Skeletal muscle tissue (tissue), 4 donors: ENCODE results near the gene PRTN3. TPM values are rescaled to one million over a fixed set of nuclear protein-coding genes. Genes with fewer than 3 reads are reported as not detected.

Experiments used
- H3K27ac ChIP-seq: one replicate; pipeline ENCODE4 v1.7.0; 2013; ENCODE audit warnings: mild to moderate bottlenecking, low read depth, low read length, inconsistent platforms
- H3K27me3 ChIP-seq, 3 donors: one replicate each; pipeline ENCODE4 v1.7.0; 2013; ENCODE audit warnings: low read length in 3 of 3; ENCODE audit not compliant: control insufficient read depth in 3 of 3, insufficient read depth in 3 of 3
- H3K36me3 ChIP-seq, 3 donors: one replicate each; pipeline ENCODE4 v1.7.0; 2013; ENCODE audit warnings: low read length in 3 of 3; ENCODE audit not compliant: control insufficient read depth in 3 of 3, insufficient read depth in 3 of 3
- H3K4me1 ChIP-seq, 3 donors: one replicate each; pipeline ENCODE4 v1.7.0; 2013; ENCODE audit warnings: low read length in 3 of 3, mild to moderate bottlenecking in 3 of 3; ENCODE audit not compliant: control insufficient read depth in 3 of 3, insufficient read depth in 3 of 3
- H3K4me3 ChIP-seq, 3 donors: one replicate each; pipeline ENCODE4 v1.7.0; 2013; ENCODE audit warnings: low read length in 3 of 3
- H3K9ac ChIP-seq, 3 donors: one replicate each; pipeline ENCODE4 v1.7.0; 2013; ENCODE audit warnings: low read length in 3 of 3, mild to moderate bottlenecking in 3 of 3, moderate library complexity in 2 of 3, low read depth in 1 of 3
- H3K9me3 ChIP-seq, 3 donors: one replicate each; pipeline ENCODE4 v1.7.0; 2013; ENCODE audit warnings: low read length in 3 of 3; ENCODE audit not compliant: control insufficient read depth in 3 of 3
- total RNA-seq: library from RNA; depleted of rRNA; stranded (reverse); fragments of >200 nt; gene quantifications from one replicate; pipeline ENCODE4 v1.2.3, GENCODE V29; 2014
- donor health status: Osteomylitis.

Gene PRTN3
- total RNA-seq, 1 donor from 2014 or later: 4.7 TPM

DNA sequence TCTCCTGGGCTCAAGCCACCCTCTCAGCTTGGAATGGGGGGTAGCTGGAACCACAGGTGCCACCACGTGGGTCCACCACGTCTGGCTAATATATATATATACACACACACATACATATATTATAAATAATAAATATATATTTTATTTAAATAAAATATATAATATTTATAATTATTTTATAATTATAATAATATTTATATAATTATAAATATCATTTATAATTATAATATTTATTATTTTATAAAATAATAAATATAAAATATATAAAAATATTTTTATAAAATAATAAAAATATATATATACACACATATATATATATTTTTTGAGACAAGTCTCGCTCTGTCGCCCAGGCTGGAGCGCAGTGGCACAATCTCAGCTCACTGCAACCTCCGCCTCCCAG is 13.8 kb downstream of the PRTN3 start:
- Histone ChIP-seq H3K27me3 (peaks cover 36 to 55% (median 41%) of the 10 kb centered on the region in 3 donors), H3K9me3 (no peaks in the 10 kb centered on the region), H3K36me3 (no peaks in the 10 kb centered on the region)

DNA sequence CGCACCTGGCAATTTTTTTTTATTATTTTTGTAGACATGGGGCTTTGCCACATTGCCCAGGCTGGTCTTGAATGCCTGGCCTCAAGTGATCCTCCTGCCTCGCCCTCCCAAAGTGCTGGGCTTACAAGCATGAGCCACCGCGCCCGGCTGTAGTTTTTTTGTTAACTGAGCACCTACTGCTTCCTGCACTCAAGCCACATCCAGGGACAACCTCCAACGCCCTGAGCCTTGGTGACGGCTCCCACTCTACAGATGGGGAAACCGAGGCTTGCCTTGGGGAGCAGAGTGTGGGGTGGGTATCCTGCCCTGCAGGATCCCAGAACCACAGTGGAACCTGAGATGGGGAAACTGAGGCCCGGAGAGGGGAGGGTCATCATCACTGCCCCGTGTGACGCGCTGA is 14.3 kb downstream of the PRTN3 start:
- H3K4me3 ChIP-seq: no peak overlapping the region
- no peaks in the 10 kb centered on the region for H3K36me3 ChIP-seq
- no peak overlapping the region for H3K27ac ChIP-seq
- H3K4me1 ChIP-seq: peaks cover 10 to 13% (median 12%) of the 10 kb centered on the region in 3 donors
- H3K27me3 ChIP-seq: peaks cover 37 to 57% (median 43%) of the 10 kb centered on the region in 3 donors
- no peaks in the 10 kb centered on the region for H3K9me3 ChIP-seq
- no peak overlapping the region for H3K9ac ChIP-seq

More for the DNA sequence above, 13.8 kb downstream of the PRTN3 start:
- H3K4me3 ChIP-seq: no peak overlapping the region
- H3K27ac ChIP-seq: no peak overlapping the region
- peaks cover 10 to 13% (median 12%) of the 10 kb centered on the region in 3 donors for H3K4me1 ChIP-seq
- H3K9ac ChIP-seq: no peak overlapping the region

DNA sequence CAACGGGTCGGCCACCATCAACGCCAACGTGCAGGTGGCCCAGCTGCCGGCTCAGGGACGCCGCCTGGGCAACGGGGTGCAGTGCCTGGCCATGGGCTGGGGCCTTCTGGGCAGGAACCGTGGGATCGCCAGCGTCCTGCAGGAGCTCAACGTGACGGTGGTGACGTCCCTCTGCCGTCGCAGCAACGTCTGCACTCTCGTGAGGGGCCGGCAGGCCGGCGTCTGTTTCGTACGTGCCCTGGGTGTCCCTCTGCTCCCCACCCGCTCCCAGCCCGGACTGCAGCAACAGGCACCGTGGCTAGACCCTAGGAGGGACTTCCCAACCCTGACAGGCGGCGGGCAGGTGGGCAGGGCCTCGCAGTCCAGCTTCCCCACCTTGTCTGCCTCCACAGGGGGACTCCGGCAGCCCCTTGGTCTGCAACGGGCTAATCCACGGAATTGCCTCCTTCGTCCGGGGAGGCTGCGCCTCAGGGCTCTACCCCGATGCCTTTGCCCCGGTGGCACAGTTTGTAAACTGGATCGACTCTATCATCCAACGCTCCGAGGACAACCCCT is 14.8 kb downstream of the PRTN3 start:
- Histone ChIP-seq H3K4me3 (no peak overlapping the region), H3K36me3 (no peaks in the 10 kb centered on the region), H3K9ac (no peak overlapping the region), H3K9me3 (no peaks in the 10 kb centered on the region), H3K4me1 (peaks cover 6 to 10% (median 9%) of the 10 kb centered on the region in 3 donors), H3K27me3 (peaks cover 37 to 57% (median 42%) of the 10 kb centered on the region in 3 donors), H3K27ac (no peak overlapping the region)

DNA sequence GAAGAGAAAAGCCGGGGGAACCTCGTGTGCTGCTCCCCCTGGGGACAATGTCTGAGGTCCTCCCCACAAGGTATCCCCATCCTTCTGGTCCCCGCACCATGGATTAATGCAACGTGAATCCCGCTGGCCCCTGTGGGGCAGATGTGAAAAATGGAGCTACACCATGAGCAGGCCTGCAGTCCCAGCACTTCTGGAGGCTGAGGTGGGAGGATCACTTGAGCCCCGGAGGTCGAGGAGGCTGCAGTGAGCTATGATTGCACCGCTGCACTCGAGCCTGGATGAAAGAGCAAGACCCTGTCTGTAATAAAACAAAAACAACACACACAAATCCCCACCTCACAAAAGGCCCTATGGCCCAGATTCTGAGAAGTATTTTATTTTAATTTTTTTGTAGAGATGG is 17.5 kb downstream of the PRTN3 start:
- H3K36me3 ChIP-seq: no peaks in the 10 kb centered on the region
- no peak overlapping the region for H3K9ac ChIP-seq
- peaks cover 26 to 51% (median 38%) of the 10 kb centered on the region in 3 donors for H3K27me3 ChIP-seq
- no peak overlapping the region for H3K4me3 ChIP-seq
- H3K9me3 ChIP-seq: no peaks in the 10 kb centered on the region
- H3K27ac ChIP-seq: no peak overlapping the region
- H3K4me1 ChIP-seq: peaks cover 0 to 7% (median 5%) of the 10 kb centered on the region in 3 donors

DNA sequence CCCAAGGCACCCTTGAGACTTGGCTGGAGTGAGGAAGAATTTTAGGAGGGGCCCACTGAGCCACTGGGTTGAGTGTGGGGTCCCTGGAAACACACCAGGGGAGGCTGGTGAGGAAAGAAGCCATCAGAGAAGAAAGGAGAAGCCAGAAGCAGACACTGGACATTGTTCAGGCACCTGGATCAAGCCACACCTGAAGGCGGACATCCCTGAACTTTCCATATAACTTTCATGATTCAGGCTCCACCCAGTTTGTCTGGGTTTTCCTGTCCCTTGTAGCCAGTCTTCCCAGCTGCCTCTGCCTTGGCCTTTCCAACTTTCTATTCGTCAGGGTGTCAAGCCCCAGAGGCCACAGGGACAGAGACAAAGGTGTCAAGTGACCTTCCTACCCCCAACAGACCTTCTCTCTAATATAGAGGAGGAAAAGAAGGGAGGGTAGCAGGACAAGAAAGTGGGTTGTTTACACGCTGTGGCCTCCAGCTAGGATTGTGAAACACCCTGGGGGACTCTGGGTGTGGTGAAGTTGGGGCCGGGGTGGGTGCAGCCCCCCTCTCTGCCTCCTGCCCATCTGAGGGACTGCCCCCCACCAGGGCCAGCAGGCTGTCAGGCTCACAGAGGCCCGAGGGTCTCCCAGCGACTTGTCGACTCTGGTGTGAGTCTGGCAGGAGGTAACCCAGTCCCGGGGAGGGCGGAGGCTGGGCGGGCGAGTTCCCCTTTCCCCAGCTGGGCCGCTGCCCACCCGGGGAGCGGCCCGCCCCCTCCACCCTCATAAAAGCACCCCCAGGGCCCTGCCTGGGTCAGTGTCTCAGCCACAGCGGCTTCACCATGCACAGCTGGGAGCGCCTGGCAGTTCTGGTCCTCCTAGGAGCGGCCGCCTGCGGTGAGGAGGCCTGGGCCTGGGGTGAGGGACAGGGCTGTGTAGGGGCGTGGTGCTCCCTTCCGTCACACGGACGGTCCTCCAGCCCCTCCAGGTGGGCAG is 18.4 kb downstream of the PRTN3 start, which contains the start of gene CFD:
CFD (plus strand) TSS at position 797 of the 976 bp plus-strand sequence; CDS start at position 823, 26 bp downstream.
- peak within 1 kb of the TSS; percentile 55 for H3K27ac ChIP-seq
- no peaks in the 10 kb centered on the region for H3K36me3 ChIP-seq
- peaks cover 0 to 7% (median 7%) of the 10 kb centered on the region in 3 donors for H3K4me1 ChIP-seq
- peak within 1 kb of the TSS; percentile 52 to 59 (median 58) for H3K4me3 ChIP-seq
- H3K9ac ChIP-seq: peak within 1 kb of the TSS in 2 of 3 donors; percentile 23 to 42
- H3K9me3 ChIP-seq: no peaks in the 10 kb centered on the region
- peaks cover 26 to 51% (median 37%) of the 10 kb centered on the region in 3 donors for H3K27me3 ChIP-seq

DNA sequence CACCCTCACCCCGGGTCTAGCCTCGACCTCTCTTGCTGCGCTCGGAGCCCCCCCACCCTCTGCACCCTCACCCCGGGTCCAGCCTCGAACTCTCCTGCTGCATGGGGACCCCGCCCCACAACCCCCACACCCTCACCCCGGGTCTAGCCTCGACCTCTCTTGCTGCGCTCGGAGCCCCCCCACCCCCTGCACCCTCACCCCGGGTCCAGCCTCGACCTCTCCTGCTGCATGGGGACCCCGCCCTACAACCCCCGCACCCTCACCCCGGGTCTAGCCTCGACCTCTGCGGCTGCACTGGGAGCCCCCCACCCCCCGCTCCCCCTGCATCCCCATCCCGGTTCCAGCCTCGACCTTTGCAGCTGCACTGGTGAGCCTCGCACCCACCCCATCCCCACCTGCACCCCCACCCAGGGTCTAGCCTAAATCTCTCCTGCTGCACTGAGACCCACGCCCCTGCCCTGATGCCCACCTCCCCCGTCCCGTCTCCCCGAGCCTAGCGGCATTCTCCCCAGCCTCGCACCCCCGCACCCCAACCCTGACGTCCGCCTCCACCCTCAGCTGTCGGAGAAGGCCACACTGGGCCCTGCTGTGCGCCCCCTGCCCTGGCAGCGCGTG is 20.4 kb downstream of the PRTN3 start:
- peaks cover 0 to 7% (median 7%) of the 10 kb centered on the region in 3 donors for H3K4me1 ChIP-seq
- H3K27me3 ChIP-seq: peaks cover 15 to 36% (median 25%) of the 10 kb centered on the region in 3 donors
- no peaks in the 10 kb centered on the region for H3K9me3 ChIP-seq
- H3K9ac ChIP-seq: no peak overlapping the region
- no peaks in the 10 kb centered on the region for H3K36me3 ChIP-seq
- no peak overlapping the region for H3K4me3 ChIP-seq
- H3K27ac ChIP-seq: no peak overlapping the region

DNA sequence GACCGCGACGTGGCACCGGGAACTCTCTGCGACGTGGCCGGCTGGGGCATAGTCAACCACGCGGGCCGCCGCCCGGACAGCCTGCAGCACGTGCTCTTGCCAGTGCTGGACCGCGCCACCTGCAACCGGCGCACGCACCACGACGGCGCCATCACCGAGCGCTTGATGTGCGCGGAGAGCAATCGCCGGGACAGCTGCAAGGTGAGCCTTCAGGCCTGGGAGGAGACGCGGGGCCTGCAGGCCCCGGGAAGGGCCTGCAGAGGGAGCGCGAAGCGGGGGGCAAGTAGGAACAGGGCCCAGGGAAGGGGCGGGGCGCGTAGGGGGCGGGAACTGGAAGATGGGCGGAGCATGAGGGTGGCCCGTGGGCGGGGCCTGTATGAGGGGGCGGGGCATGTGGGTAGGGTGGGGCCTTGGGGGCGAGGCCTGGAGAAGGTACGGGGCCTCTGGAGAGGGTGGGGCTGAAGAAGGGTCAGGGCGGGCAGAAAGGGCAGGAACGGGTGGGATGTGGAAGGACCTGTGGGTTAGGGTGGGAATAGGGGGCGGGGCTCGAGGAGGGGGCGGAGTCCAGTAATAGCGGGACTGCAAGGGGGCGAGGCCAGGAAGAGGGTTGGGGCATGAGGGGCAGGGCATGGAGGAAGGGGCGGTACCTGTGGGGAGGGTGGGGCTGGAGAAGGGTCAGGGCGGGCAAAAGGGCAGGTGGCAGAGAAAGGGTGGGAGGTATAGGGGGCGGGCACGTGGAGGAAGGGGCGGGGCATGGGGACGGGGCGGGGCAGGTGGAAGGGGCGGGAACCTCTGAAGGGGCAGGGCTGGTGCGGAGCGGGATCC is 21.2 kb downstream of the PRTN3 start:
- no peak overlapping the region for H3K9ac ChIP-seq
- H3K9me3 ChIP-seq: no peaks in the 10 kb centered on the region
- H3K4me3 ChIP-seq: no peak overlapping the region
- H3K4me1 ChIP-seq: peaks cover 0 to 7% (median 7%) of the 10 kb centered on the region in 3 donors
- H3K27ac ChIP-seq: no peak overlapping the region
- no peaks in the 10 kb centered on the region for H3K36me3 ChIP-seq
- peaks cover 15 to 36% (median 25%) of the 10 kb centered on the region in 3 donors for H3K27me3 ChIP-seq

DNA sequence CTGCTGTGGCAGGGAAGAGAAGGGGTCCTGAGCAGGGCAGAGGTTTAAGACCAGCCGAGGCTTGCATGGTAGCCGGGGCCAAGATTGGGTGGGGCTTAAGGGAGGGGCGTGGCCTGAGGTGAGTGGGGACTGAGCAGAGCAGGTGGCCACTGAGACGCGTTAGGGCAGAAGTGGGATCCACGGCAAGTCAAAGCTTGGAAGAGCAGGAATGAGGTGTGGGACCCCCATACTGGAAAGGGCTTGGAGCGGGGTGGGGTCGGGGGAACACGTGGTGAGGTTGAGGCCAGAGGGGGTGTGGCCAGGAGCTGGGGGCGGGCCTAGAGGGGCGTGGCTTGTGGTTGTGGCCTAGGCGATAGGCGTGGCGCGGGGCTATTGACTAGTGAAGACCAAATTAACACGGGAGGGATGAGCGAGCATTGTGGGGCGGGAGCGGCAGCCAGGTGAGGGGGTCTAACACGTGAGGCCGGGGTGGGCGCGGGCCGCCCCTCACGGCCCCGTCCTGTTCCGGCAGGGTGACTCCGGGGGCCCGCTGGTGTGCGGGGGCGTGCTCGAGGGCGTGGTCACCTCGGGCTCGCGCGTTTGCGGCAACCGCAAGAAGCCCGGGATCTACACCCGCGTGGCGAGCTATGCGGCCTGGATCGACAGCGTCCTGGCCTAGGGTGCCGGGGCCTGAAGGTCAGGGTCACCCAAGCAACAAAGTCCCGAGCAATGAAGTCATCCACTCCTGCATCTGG is 21.9 kb downstream of the PRTN3 start:
- Histone ChIP-seq H3K27me3 (peaks cover 15 to 36% (median 25%) of the 10 kb centered on the region in 3 donors), H3K9me3 (no peaks in the 10 kb centered on the region), H3K4me3 (no peak overlapping the region), H3K36me3 (peaks cover 3 to 6% (median 5%) of the 10 kb centered on the region in 3 donors), H3K4me1 (peaks cover 0 to 7% (median 7%) of the 10 kb centered on the region in 3 donors), H3K27ac (no peak overlapping the region), H3K9ac (no peak overlapping the region)

DNA sequence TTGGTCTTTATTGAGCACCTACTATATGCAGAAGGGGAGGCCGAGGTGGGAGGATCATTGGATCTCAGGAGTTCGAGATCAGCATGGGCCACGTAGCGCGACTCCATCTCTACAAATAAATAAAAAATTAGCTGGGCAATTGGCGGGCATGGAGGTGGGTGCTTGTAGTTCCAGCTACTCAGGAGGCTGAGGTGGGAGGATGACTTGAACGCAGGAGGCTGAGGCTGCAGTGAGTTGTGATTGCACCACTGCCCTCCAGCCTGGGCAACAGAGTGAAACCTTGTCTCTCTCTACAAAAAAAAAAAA is 22.5 kb downstream of the PRTN3 start:
- no peak overlapping the region for H3K27ac ChIP-seq
- H3K9ac ChIP-seq: no peak overlapping the region
- peaks cover 8 to 11% (median 9%) of the 10 kb centered on the region in 3 donors for H3K36me3 ChIP-seq
- no peaks in the 10 kb centered on the region for H3K9me3 ChIP-seq
- no peak overlapping the region for H3K4me3 ChIP-seq
- H3K4me1 ChIP-seq: peaks cover 0 to 7% (median 7%) of the 10 kb centered on the region in 3 donors
- H3K27me3 ChIP-seq: peaks cover 15 to 34% (median 24%) of the 10 kb centered on the region in 3 donors
